Measurements from ENCODE around the gene KCNH5.

Gene KCNH5, protein sequence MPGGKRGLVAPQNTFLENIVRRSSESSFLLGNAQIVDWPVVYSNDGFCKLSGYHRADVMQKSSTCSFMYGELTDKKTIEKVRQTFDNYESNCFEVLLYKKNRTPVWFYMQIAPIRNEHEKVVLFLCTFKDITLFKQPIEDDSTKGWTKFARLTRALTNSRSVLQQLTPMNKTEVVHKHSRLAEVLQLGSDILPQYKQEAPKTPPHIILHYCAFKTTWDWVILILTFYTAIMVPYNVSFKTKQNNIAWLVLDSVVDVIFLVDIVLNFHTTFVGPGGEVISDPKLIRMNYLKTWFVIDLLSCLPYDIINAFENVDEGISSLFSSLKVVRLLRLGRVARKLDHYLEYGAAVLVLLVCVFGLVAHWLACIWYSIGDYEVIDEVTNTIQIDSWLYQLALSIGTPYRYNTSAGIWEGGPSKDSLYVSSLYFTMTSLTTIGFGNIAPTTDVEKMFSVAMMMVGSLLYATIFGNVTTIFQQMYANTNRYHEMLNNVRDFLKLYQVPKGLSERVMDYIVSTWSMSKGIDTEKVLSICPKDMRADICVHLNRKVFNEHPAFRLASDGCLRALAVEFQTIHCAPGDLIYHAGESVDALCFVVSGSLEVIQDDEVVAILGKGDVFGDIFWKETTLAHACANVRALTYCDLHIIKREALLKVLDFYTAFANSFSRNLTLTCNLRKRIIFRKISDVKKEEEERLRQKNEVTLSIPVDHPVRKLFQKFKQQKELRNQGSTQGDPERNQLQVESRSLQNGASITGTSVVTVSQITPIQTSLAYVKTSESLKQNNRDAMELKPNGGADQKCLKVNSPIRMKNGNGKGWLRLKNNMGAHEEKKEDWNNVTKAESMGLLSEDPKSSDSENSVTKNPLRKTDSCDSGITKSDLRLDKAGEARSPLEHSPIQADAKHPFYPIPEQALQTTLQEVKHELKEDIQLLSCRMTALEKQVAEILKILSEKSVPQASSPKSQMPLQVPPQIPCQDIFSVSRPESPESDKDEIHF

DNA sequence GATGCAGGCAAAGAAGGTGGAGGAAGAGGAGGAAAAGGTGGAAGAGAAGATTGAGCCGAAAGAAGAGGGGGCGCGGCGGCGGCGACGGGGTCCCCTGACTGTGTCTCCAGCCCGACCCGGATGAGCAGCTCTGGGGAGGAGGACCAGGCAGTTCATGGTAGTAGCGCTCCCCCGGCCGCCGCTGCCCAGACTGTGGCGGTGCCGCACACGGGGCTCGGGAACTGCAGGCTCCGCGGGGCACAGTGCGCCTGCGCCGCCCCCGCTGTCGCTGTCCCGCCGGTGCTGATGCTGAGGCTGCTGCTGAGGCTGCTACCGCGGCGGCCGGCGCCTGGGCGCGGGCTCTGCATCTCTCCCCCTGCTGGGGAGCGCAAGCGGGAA lies at the start of gene KCNH5:
TSS of gene KCNH5 (minus strand) at position 225 of the 378 bp plus-strand sequence. CDS start 272 bp downstream, outside the sequence.
- DNase-seq = peak; percentile 61

DNA sequence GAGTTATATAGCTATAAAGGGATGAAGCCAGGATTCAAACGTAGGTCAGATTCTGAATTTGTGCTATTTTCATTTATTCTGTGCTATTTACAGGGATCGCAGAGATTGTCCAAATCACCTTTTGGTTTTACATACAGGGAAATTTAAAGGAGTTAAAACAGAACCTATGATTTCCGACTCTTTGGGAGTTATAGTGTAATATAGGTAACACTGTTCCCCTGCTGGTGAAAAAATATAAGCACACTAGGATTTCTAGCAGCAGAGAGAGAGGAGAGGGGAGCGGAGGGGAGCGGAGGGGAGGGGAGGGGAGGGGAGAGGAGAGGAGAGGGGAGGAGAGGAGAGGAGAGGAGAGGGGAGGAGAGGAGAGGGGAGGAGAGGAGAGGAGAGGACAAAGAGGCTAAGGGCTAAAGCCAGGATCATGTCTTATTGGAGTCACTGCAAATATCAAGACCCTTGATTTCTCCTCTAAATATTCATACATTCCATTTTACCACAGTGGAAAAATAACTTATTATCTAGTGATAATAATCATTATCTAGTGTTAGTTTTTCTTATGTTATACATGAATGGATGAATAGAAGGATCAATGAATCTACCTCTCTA lies 46.2 kb upstream of the KCNH5 start:
- no peak for DNase-seq

DNA sequence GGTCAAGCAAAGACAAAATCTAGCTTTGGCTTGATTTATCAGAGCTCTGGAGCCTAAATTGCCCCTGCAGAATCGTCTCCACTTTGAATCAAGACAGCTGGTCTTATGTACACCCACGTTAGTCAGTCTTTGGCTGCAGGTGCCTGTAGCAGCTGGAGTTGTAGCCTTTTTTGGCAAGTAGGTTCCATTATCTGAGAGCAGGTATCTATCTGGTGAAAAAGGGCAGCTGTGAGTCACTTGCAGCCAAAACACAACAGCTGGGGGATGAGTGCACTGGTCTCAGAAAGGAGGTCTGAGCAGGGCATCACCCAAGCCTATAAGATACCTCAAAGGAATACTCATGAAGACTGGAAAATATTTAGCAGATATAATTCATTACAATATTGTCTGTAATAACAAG lies 43.6 kb upstream of the KCNH5 start:
- DNase-seq = no peak

DNA sequence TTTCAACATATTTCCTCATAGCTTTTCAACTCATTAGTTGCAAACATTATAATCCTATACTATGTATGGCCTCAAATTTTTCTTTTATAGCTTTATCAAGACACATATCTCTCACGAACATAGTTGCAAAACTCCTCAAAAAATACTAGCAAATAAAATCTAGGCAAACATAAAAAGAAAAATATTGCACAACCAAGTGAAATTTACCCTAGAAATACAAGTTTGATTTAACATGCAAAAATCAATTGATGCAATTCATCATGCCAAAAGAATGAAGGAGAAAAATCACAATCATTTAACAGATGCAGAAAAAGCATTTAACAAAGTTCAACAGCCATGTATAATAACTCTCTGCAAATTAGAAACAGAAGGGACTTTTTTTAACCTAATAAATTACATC lies 33.3 kb upstream of the KCNH5 start:
- no peak for DNase-seq

DNA sequence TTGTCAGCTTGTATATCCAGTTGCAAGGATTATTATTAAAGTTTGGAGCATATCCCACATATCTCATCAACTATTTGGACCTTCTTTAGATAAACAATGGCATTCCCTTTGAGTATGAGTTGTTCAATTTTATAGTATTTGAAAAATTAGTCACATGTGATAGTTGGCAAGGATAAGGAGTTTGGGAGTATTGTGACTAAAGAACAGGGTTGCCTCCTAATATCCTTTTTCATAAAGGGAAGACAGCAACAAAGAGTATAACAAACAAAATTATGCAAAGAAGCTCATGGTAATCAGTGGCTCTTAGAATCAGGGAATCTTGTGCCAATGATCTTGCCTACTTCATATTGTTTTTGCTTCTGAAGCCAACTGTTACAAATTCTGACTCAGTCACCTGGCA lies 31.2 kb upstream of the KCNH5 start:
- DNase-seq = no peak

DNA sequence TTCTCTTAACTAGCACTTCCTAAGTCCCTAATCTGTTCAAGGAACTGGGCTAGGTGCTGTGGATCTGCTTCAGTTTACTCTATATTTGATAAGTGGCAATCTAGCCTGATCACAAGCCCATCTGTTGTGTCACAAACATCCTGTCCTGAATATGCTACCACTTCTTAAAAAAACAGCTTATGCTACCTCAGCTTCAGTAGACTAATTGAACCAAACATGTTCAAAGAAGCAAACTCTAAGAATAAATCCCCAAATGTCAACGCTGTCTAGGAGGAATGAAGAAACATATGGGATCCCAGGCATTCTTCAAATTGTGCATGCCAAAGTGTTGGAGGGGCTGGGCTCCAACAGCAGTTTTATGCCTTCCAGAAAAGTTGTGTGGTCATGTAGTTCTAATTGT lies 10.4 kb upstream of the KCNH5 start:
- DNase-seq = no peak

DNA sequence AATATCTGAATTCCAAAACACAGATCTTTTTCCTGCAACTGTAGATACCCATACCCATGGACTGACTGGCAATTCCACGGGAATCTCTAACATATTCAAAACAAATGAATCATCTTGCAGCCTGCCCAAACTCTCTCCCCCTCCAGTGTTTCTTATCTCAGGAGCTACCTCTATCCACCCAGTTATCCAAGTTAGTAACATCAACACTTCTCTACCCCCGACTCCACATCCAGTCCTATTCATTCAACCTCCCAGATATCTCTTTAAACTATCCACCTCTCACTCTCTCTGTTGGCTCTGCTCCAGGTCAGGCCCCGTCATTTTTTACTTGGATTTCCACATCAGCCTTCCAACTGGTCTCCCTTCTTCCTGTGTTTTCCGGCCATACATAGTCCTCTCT lies 6.7 kb upstream of the KCNH5 start:
- no peak for DNase-seq

DNA sequence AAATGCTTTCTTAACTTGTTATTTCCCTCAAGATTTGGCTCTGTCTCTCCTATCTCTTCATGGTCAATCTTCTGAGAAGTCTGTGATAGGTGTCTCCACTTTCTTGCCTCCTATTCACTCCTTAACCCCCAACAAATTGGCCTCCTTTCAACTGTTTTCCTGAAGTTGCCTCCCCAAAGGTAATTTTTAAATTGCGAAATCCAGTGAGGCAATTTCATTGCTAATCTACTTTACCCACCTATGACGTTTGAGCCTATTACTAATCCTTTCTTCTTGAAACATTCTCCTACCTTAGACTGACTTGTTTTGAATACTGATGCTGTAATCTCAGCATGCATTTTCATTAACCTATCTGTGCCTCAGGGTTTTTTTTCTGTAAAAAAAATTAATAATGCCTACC lies 6.0 kb upstream of the KCNH5 start:
- DNase-seq = no peak

DNA sequence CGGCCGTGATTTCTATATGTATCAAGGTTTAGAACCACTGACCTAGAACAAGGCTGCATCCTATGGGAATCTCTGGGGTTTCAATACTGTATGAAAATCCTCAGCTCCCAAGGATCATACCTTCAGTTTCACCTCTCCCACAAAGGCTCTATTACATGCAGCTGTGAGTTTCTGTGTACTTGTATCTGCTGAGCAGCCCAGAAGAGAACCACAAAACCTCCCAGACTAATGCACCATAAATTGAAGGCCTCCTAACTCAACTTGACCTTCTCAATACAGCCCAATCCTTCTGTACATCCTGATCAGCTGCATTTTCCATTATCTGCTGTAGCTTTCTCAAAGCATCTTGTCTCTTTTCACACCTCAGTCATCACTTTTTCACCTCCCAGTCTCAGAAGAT lies 5.4 kb upstream of the KCNH5 start:
- no peak for DNase-seq

DNA sequence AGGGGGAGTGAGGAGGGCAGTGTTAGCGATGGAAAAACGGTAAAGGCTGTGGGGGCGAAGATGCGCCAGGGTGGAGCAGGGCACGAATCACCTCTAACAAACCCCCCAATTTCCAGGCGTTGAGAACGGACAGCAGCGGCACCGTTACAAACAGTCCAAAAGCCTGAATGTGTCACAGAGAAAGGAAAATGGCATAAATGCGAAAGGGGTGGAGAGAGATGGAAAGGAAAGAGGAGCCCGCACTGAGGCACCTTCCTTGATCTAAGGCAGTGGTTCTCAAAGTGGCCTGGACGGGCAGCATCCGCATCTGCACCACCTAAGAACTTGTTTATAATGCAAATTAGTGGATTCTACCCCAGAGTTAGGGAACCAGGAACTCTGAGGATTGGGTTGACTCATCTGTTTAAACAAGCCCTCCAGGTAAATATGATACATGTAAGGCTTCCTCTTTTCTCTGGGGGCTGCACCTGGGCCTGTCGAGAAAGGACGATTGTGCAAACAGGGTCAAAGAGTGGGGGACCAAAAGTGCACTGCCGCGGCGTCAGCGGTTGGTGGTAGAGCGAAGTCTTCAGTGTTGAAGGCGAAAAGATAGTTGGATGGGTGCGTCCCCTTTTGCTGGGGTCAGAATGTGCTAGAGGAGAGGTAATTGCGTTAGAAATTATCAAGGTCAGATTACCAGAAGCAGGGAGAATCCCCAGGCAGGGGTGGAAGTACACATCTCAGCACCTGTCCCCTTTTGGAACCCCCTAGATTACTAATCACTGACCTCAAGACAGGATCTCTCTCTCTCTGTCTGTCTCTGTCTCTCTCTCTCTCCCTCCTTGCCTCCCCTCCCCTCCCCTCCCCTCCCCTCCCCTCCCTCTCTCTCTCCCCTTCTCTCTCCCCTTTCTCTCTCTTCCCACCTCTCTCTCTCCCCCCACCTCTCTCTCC lies 1.3 kb upstream of the KCNH5 start:
- DNase-seq = no peak

DNA sequence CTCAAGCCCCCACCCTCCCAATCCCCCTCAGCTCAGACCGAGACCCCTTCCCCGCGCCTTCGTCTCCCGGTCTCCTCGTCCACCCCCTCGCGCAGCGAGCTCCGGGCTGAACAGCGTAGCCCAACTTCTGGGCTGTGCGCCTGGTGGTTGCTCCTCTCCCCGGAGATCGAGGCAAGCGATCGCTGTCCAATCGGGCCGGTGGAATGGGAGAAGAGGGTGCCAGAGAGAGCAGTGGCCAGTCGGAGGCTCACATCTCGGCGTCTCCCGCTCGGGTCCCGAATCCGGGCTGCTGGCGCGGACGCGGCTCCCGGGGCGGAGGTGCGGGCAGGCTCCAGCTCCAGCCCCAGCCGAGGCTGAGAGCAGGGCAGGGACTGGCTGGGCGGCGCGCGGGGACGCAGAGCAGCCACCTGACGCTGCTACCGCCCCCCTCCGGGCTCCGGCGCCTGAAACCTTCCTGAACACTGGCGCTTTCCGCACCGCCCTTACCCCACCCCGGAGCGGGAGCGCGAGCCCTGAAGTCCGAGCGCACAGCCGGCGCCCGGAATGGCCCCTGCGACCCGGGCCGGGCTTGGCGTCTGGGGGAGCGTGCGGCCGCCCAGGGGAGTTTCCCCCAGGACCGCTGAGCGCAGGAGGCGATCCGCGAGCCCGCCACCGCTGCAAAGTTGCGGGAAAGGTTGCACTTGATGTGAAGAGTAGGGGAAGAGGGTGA lies 508 bp upstream of the KCNH5 start:
- DNase-seq = peak; percentile 44

DNA sequence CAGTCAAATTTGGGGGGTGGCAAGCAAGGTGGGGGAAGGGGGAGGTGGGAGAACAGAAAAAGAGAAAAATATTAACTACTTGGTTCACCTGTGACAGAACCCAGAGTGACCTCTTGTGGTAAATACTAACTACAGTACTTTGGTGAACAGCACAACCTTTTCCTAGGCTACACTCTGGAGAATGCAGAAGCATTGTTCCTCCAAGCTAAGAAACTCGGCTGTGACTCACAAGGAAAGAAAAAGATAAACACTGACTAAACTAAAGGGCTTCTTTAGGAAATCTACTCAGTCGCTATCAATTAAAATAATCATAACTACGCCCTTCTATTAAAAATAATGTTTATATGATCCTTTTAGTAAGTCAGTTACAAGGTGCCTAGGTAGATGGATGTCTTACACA lies 5.4 kb downstream of the KCNH5 start:
- DNase-seq = peak; percentile 15

DNA sequence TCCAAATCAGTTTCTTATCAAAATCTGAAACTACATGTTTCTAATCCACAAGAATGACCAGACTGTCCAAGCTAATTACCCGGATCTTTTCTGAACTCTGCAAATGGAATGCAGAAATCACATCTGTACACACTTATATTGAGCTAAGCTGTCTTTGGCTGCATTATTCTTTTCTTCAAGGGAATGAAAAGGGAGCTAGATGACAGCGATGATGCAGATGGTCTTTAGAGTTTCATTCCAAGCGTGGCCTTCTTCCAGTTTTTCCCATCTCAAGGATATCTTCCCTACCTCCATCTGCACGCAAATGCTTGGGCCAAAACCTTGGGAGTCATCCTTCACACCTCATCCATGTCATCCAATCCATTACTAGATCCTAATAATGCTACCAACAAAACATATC lies 12.6 kb downstream of the KCNH5 start:
- DNase-seq = no peak

DNA sequence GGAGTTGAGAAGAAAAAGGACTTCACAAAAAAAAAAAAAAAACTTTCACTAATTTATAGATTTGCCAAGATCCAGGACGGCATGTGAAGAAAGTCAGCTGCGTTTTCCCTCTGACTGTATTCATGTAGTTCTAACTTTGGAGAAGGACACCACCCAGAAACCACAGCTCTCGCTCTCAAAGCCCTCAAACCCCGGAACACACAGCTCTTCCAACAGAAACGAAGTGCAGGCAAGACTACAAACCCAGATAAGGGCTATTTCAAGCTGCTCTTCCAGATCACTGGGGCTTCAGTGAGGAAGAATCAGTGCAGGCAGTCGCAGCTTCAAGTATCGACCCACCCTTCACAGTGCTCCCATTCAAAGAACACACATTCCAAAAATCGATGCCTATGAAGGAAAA lies 13.2 kb downstream of the KCNH5 start:
- DNase-seq = no peak

DNA sequence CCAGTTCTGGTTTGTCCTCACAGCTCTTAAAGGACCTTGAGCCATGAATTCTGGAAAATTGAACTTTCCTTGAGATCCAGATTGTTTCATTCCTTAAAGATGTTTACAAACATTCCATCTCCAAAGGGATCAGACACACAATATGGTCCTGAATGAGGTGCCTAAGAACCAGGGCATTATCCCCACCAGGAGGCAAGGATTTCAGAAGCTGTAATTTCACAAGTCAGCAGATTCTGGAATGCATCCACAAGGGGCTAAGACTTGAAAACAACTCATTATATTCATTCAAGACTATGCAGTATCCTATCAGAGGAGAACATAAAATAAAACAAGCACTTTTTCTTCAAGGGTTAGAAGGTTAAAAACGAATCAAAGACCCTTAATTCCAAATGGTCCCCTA lies 15.1 kb downstream of the KCNH5 start:
- DNase-seq = no peak

DNA sequence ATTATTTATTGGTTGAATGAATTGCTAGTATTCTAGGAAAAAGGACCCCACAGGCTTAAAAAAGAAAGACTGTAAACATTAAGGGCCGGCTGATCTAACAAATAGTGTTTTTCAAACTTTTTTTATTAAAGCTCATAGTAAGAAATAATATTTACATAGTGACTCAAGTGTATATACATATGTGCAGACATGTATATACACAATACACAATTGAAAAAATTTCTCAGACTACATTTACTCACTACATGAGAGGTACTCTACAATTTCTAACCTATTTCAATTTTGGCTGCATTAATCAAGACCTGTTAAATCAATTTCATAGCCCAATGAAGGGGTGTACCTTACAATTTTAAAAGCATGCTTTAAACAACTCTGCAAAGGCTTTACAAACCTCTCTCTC lies 17.5 kb downstream of the KCNH5 start:
- no peak for DNase-seq

DNA sequence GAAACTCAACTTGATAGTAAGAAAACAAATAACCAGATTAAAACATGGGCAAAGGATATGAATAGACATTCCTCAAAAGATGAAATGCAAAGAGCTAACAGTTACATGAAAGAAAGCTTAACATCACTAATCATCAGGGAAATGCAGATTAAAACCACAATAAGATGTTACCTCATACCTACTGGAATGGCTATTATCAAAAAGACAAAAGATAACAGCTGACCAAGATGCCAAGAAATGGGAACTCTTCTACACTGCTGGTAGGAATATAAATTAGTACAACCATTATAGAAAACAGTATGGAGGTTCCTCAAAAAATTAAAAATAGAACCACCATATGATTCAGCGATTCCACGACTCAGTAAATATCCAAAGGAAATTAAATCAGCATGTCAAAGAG lies 18.8 kb downstream of the KCNH5 start:
- no peak for DNase-seq

DNA sequence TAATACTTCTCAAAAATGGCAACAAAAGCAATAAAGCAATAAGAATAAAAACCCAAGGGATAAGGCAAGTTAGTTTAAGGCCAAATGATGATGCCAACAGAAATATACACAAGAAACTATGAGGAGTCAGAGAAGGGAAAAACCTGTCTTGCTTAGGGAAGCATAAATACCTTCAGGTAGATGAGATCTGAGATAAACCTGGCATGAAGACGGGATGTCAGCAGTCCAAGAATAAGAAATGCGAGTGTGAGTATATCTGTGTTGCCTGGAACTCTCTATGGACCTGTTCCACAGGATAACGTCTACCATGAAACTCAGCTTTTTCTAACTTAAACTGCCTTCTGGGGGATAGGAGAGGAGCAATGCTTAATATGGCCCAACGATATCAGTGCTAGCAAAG lies 30.6 kb downstream of the KCNH5 start:
- DNase-seq = no peak

DNA sequence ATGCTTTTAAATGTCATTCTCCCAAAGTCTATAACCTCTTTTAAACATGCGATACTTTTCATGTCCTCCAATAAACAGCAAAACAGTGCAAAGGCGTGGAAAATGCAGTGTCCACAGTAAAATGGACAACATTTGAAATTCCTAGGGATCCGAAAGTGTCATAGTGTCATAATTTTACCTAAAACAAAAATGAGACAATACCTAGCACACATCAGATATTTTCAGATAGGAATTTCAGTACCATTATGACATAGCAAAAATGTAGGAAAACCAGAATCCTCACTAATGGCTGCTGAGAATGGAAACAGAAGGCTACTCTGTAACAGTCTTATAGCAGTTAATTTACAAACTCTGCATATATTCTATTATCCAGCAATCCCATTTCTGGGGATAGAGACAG lies 33.1 kb downstream of the KCNH5 start:
- no peak for DNase-seq

DNA sequence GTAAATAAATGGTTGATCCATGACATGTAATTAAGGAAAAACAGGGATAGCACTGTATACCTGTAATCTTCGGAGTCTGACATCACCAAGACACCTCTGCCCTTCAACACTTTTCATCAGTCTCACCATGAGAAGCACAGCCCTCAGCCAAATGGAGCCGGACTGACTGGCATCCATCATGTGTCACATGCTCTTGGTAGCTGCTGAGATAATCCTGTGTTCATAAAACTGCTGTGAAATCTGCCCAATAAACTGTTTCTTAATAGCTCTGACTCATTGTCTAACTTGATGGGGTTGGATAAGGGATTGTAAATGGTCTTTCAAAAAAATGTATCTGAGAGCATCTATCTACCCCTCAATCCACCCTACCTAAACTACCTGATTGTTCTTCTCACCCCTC lies 33.6 kb downstream of the KCNH5 start:
- DNase-seq = no peak

DNA sequence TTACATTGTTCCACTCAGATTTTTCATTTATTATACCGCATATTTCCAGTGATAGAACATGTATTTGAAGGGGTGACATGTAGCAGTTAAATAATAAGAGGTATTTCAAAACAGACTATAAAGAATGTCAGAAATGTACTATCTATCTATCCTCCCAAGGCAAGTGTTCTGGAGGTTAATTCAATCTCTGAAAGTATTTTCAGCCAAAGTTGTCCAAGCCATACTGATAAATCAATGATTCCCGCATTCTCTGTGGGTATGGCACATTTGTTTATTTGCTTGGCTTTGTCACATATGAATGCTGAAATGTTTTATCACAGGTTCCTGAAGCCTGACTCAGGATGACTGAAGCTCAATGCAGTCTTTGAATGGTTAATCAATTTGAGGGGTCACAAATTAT lies 35.8 kb downstream of the KCNH5 start:
- DNase-seq = no peak

DNA sequence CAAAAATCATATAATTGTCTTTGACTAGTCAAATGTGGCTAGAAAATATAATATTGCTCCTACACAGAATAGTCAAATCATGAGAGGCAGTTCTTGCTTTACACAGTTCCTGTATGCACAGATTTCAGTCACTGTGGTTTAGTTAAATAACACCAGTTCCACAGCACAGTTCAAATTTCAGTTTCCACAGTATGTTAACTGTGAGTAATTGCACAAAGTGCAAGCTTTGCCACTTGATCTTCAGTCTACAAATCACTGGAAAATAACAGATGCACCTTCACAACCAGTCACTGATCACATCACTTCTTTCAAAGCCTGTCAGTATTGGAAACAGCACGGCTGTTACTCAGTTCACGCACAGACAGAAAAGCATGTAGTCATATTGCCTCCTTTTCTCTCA lies 38.7 kb downstream of the KCNH5 start:
- DNase-seq = no peak

Measured in DMS79 treated with DMSO at 0.1 percent for 48 hours (cell line).